GM11168 (cell line): ENCODE results near the gene SPPL3.
"Not testable (repeated sequence)": the region's sequence is repeated elsewhere in the genome, so short reads cannot be mapped to it uniquely, and the experiment has no call there.

Experiments used
- in situ Hi-C: fragments of 300-500 bp; cut with MboI; formaldehyde crosslinking; loops from one replicate; pipeline ENCODE4 v1.12.0; 2022; ENCODE audit warnings: low sequenced_read_pairs; ENCODE audit not compliant: unreplicated experiment

The SPPL3 gene

GRCh38 chr12:120793357-120793756 is 110.8 kb downstream of the SPPL3 start:
- in situ Hi-C loops = no loop called here

- in situ Hi-C loops = not testable (repeated sequence)
Measured at GRCh38 chr12:120792456-120792855, 111.7 kb downstream of the SPPL3 start.

GRCh38 chr12:120791669-120792176 is 112.4 kb downstream of the SPPL3 start:
- in situ Hi-C loops = no loop called here

- in situ Hi-C loops = no loop called here
Measured at GRCh38 chr12:120790114-120790513, 114.0 kb downstream of the SPPL3 start.

- in situ Hi-C loops = no loop called here
Measured at GRCh38 chr12:120787889-120788288, 116.3 kb downstream of the SPPL3 start.

GRCh38 chr12:120784804-120785203 is 119.4 kb downstream of the SPPL3 start:
- in situ Hi-C loops = no loop called here

- in situ Hi-C loops = no loop called here
Measured at GRCh38 chr12:120783197-120783596, 121.0 kb downstream of the SPPL3 start.

GRCh38 chr12:120775862-120776552 is 128.2 kb downstream of the SPPL3 start:
- in situ Hi-C loops = no loop called here

GRCh38 chr12:120774169-120774916 is 129.8 kb downstream of the SPPL3 start:
- in situ Hi-C loops = no loop called here

- in situ Hi-C loops = no loop called here
Measured at GRCh38 chr12:120771097-120771496, 133.1 kb downstream of the SPPL3 start.

- in situ Hi-C loops = no loop called here
Measured at GRCh38 chr12:120767071-120768024, 136.8 kb downstream of the SPPL3 start.

- in situ Hi-C loops = no loop called here
Measured at GRCh38 chr12:120766566-120766965, 137.6 kb downstream of the SPPL3 start.

GRCh38 chr12:120764816-120765215 is 139.3 kb downstream of the SPPL3 start:
- in situ Hi-C loops = no loop called here

- in situ Hi-C loops = no loop called here
Measured at GRCh38 chr12:120763250-120763649, 140.9 kb downstream of the SPPL3 start.

GRCh38 chr12:120762086-120762485 is 142.1 kb downstream of the SPPL3 start:
- in situ Hi-C loops = no loop called here

- in situ Hi-C loops = no loop called here
Measured at GRCh38 chr12:120761519-120761934, 142.6 kb downstream of the SPPL3 start.

GRCh38 chr12:120760349-120761254 is 143.6 kb downstream of the SPPL3 start:
- in situ Hi-C loops = no loop called here

GRCh38 chr12:120759591-120760348 is 144.4 kb downstream of the SPPL3 start:
- in situ Hi-C loops = no loop called here
